ENCODE results near the gene FHL5.

- TF ChIP-seq EZH2 (IDR thresholded peaks at IDR 0.05; ENCODE audit: low read depth), result no peak
- no peak for TF ChIP-seq CTCF (conservative IDR thresholded peaks at IDR 0.05)
Measured at GRCh38 chr6:96554558-96554957, 8.4 kb upstream of the FHL5 start.

All from PC-9 (cell line).